Measurements from ENCODE around the gene TPPP2. TPM values are rescaled to one million over a fixed set of nuclear protein-coding genes. Genes with fewer than 3 reads are reported as not detected.

The TPPP2 gene
- total and polyA plus RNA-seq, 2 of the 4 experiments (the other 2 are of a cell fraction) = not detected

GRCh38 chr14:21025371-21026273 lies 4.4 kb upstream of the TPPP2 start:
- CTCF ChIA-PET = interaction anchor here (1.0 kb wide), 1 partner anchor 11 kb away, joined by 4 read pairs; no protein-coding TSS in a partner anchor
- 0% methylated on average over 11 of the region's 58 CpGs; no CpG with 5 or more reads in 1 of the 2 experiments for WGBS, 2 experiments (ENCODE audit: extremely low coverage in 2 of 2, insufficient read length in 1 of 2)

More at GRCh38 chr14:21025371-21026273, 4.4 kb upstream of the TPPP2 start:
- intact Hi-C loops (cut with micrococcal nuclease) = no loop called here
- H3K23ac ChIP-seq (ENCODE audit: low read depth, low read length) = no peak overlapping the region
- H3K4me3 ChIP-seq (ENCODE audit: insufficient read depth, low read depth, low read length) = peak overlapping the region; percentile 24
- peak overlapping the region; percentile 75 for H2AK9ac ChIP-seq (replicated peaks; ENCODE audit: low read depth, low read length, poor library complexity)
- H4K91ac ChIP-seq (ENCODE audit: insufficient read depth, low read depth, low read length) = no peak overlapping the region
- no peaks in the 10 kb centered on the region for H3K9me3 ChIP-seq (ENCODE audit: control insufficient read depth, insufficient read depth, low read length)
- no peak overlapping the region for H3K4ac ChIP-seq (ENCODE audit: low read depth, low read length)
- POLR2A ChIA-PET (ENCODE audit: unreplicated experiment) = interaction anchor here (0.6 kb wide), 1 partner anchor 70 kb away, joined by 3 read pairs; no protein-coding TSS in a partner anchor
- no peak overlapping the region; the same call in 2 of the 3 replicates for H2BK15ac ChIP-seq (ENCODE audit: low read depth, low read length)
- no peaks in the 10 kb centered on the region for H3K79me1 ChIP-seq (ENCODE audit: low read depth in 1 of 2, low read length in 2 of 2)
- H3K4me2 ChIP-seq (ENCODE audit: low read depth, low read length) = peak overlapping the region; percentile 68
- ATAC-seq (ENCODE audit: low read depth) = peak; percentile 40
- H2BK120ac ChIP-seq (ENCODE audit: low read depth, low read length) = no peak overlapping the region
- no peaks in the 10 kb centered on the region for H3K9me1 ChIP-seq (ENCODE audit: insufficient read depth, low read length)
- TF ChIP-seq MXI1 (IDR thresholded peaks at IDR 0.05; ENCODE audit: borderline replicate concordance, low read depth, low read length) (no peak), CEBPB (IDR thresholded peaks at IDR 0.05; ENCODE audit: low read depth, low read length) (no peak), RAD21 (IDR thresholded peaks at IDR 0.05; ENCODE audit: low read length) (no peak), FOS (IDR thresholded peaks at IDR 0.05; ENCODE audit: low read depth, low read length) (no peak), MAZ (IDR thresholded peaks at IDR 0.05; ENCODE audit: borderline replicate concordance, low read depth, low read length) (no peak)
- TF ChIP-seq, protein P1, sequence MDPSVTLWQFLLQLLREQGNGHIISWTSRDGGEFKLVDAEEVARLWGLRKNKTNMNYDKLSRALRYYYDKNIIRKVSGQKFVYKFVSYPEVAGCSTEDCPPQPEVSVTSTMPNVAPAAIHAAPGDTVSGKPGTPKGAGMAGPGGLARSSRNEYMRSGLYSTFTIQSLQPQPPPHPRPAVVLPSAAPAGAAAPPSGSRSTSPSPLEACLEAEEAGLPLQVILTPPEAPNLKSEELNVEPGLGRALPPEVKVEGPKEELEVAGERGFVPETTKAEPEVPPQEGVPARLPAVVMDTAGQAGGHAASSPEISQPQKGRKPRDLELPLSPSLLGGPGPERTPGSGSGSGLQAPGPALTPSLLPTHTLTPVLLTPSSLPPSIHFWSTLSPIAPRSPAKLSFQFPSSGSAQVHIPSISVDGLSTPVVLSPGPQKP (IDR thresholded peaks at IDR 0.05; ENCODE audit: borderline replicate concordance, low read depth, low read length) = no peak
- H3K27ac ChIP-seq (ENCODE audit: insufficient read depth, low read length) = no peak overlapping the region
- H2BK5ac ChIP-seq (ENCODE audit: low read depth, low read length, poor library complexity, severe bottlenecking) = no peak overlapping the region
- peaks cover 63% of the 10 kb centered on the region for H3K27me3 ChIP-seq (ENCODE audit: control insufficient read depth, insufficient read depth, low read length)
- peak overlapping the region; percentile 6; the same call in 1 of the 2 replicates for H3K9ac ChIP-seq (ENCODE audit: low read depth, low read length)
- H3K36me3 ChIP-seq (ENCODE audit: control insufficient read depth, insufficient read depth, low read length) = no peaks in the 10 kb centered on the region
- no peaks in the 10 kb centered on the region for H4K20me1 ChIP-seq (ENCODE audit: insufficient read depth, low read length)
- dilution Hi-C loops (cut with HindIII; ENCODE audit: low sequenced_read_pairs, unreplicated experiment) = no loop called here
- in situ Hi-C loops (cut with MboI; ENCODE audit: low sequenced_read_pairs) = no loop called here
- no peak overlapping the region for H3K56ac ChIP-seq (ENCODE audit: extremely low read depth, insufficient read depth, low read length)
- H2BK20ac ChIP-seq (ENCODE audit: low read depth, low read length) = no peak overlapping the region
- H3K4me1 ChIP-seq (ENCODE audit: control insufficient read depth, insufficient read depth, low read length) = no peaks in the 10 kb centered on the region
- DNase-seq = no peak
- no peak overlapping the region for H4K8ac ChIP-seq (ENCODE audit: low read depth in 2 of 2, low read length in 2 of 2)
- no peak overlapping the region for H3K18ac ChIP-seq (ENCODE audit: low read depth, low read length)
- H3K14ac ChIP-seq (replicated peaks; ENCODE audit: low read depth, low read length) = no peak overlapping the region
- H2AFZ ChIP-seq (replicated peaks; ENCODE audit: low read length, poor library complexity) = peak overlapping the region; percentile 78
- BruUV-seq (replicated peaks) = no TSS peak
- no peak overlapping the region for H4K5ac ChIP-seq (ENCODE audit: low read depth, low read length)
- H2AK5ac ChIP-seq (ENCODE audit: low read depth, low read length) = no peak overlapping the region

Measured in IMR-90 (cell line).